K562 (cell line): ENCODE data around the gene CCDC97. TPM values are rescaled to one million over a fixed set of nuclear protein-coding genes. Genes with fewer than 3 reads are reported as not detected.
A peak's percentile ranks its signal among the peaks of the same experiment; 100 is the strongest.

Experiments used
- ATAC-seq: fragments of 200-7000 bp; cut with Tn5 transposase; 3 replicates; pipeline ENCODE4 v1.9.1; 2020; ENCODE audit warnings: moderate library complexity
- BruUV-seq: library from RNA; stranded (reverse); fragments of 400-500 nt; replicated peaks from 2 replicates; lab custom pipeline; 2021; lab: Mats Ljungman, UMichigan
- CTCF ChIA-PET: fragments of 300-600 bp; formaldehyde crosslinking; extraction: SDS; loops from one replicate; lab custom pipeline; 2021; ENCODE audit warnings: low intra/inter-chr PET ratio; lab: Yijun Ruan, JAX
- POLR2A ChIA-PET: fragments of 300-600, 350-650 bp; sonication (Branson Sonifier 250); formaldehyde crosslinking; extraction: SDS; loops from one replicate; lab custom pipeline; 2021; ENCODE audit warnings: antibody characterized with exemption, inconsistent platforms; lab: Yijun Ruan, JAX
- DNase-seq, 4 experiments: peaks; one replicate each; pipeline versions ENCODE4 v3.0.0 to v3.0.0-alpha.2; 2011 to 2018; ENCODE audit warnings: low spot score in 3 of 4, mixed read lengths in 3 of 4; ENCODE audit errors: extremely low read depth in 1 of 4
- FAIRE-seq: peaks from 2 replicates; lab custom pipeline; 2011; peaks lifted over from hg19 to GRCh38; lab: Jason Lieb, UNC
- H2AFZ ChIP-seq: 2 replicates; pipeline ENCODE4 v1.6.0; 2011; ENCODE audit warnings: low read depth, low read length, control low read depth, inconsistent platforms
- H3K27ac ChIP-seq: fragments of 200-600 bp; 3 replicates; pipeline ENCODE4 v1.8.0; 2011; ENCODE audit warnings: low read depth, mild to moderate bottlenecking, control low read depth, inconsistent platforms, low read length, moderate library complexity, mixed read lengths; ENCODE audit errors: extremely low read depth
- H3K27me3 ChIP-seq, 2 experiments: fragments of 300-600 bp in 1 of 2; 2 replicates in 1 of 2; 3 replicates in 1 of 2; pipeline versions ENCODE4 v1.6.0 to v1.8.0; 2011; ENCODE audit warnings: inconsistent platforms in 2 of 2, low read length in 2 of 2, mild to moderate bottlenecking in 1 of 2, mixed read lengths in 1 of 2, moderate library complexity in 1 of 2; ENCODE audit not compliant: control insufficient read depth in 2 of 2, insufficient read depth in 2 of 2
- H3K36me3 ChIP-seq: fragments of 300-600 bp; 3 replicates; pipeline ENCODE4 v1.8.0; 2011; ENCODE audit warnings: mild to moderate bottlenecking, low read length, inconsistent platforms; ENCODE audit not compliant: control insufficient read depth, insufficient read depth
- H3K4me1 ChIP-seq, 2 experiments: fragments of 200-600 bp in 1 of 2; replicated peaks in 1 of 2; 2 replicates in 1 of 2; 3 replicates in 1 of 2; pipeline versions ENCODE4 v1.5.1 to v1.8.0; 2011; ENCODE audit warnings: inconsistent platforms in 2 of 2, low read length in 2 of 2, mild to moderate bottlenecking in 1 of 2, mixed read lengths in 1 of 2, moderate library complexity in 1 of 2; ENCODE audit not compliant: control insufficient read depth in 2 of 2, insufficient read depth in 2 of 2
- H3K4me2 ChIP-seq: 2 replicates; pipeline ENCODE4 v1.6.1; 2011; ENCODE audit warnings: low read length, control low read depth, inconsistent platforms, mixed read lengths; ENCODE audit not compliant: insufficient read depth
- H3K4me3 ChIP-seq: fragments of 200-600 bp; sonication (generic), shearing (Covaris generic); 2 replicates; pipeline ENCODE4 v1.5.1; 2016; ENCODE audit warnings: control low read depth, inconsistent platforms
- H3K79me2 ChIP-seq: fragments of 200-600 bp; 3 replicates; pipeline ENCODE4 v1.8.0; 2011; ENCODE audit warnings: low read length, inconsistent platforms; ENCODE audit not compliant: control insufficient read depth, insufficient read depth
- H3K9ac ChIP-seq, 2 experiments: 2 replicates each; pipeline versions ENCODE4 v1.6.0 to v1.6.1; 2011; ENCODE audit warnings: low read depth in 2 of 2, low read length in 2 of 2, control low read depth in 1 of 2, inconsistent platforms in 1 of 2, mild to moderate bottlenecking in 1 of 2, mixed read lengths in 1 of 2; ENCODE audit not compliant: insufficient read depth in 1 of 2
- H3K9me1 ChIP-seq: one replicate; pipeline ENCODE4 v1.6.0; 2011; ENCODE audit warnings: inconsistent platforms, mild to moderate bottlenecking, low read length, moderate library complexity; ENCODE audit not compliant: control insufficient read depth, insufficient read depth
- H3K9me3 ChIP-seq: replicated peaks from 2 replicates; pipeline ENCODE4 v1.5.1; 2011; ENCODE audit warnings: low read depth, low read length, inconsistent platforms; ENCODE audit not compliant: control insufficient read depth, insufficient read depth
- H4K20me1 ChIP-seq: replicated peaks from 2 replicates; pipeline ENCODE4 v1.6.1; 2011; ENCODE audit warnings: low read length, inconsistent platforms, mixed read lengths; ENCODE audit not compliant: control insufficient read depth, insufficient read depth
- ARID1B ChIP-seq: fragments of 450-650 bp; IDR thresholded peaks from 2 replicates; pipeline ENCODE4 v1.6.1; 2016; ENCODE audit warnings: antibody characterized with exemption, mild to moderate bottlenecking, inconsistent platforms
- ATF7 ChIP-seq: fragments of 450-650 bp; IDR thresholded peaks from 2 replicates; pipeline ENCODE4 v1.7.1; 2014; ENCODE audit warnings: mild to moderate bottlenecking, moderate library complexity
- BHLHE40 ChIP-seq: IDR thresholded peaks from 2 replicates; pipeline ENCODE4 v1.6.1; 2011; ENCODE audit warnings: low read length, improper control_type of control experiment
- E2F3 ChIP-seq: fragments of 250-450 bp; sonication (Bioruptor Pico); IDR thresholded peaks from 2 replicates; pipeline ENCODE4 v1.4.0; 2020; ENCODE audit warnings: mild to moderate bottlenecking
- ELF4 ChIP-seq: fragments of 450-650 bp; formaldehyde crosslinking; IDR thresholded peaks from 2 replicates; pipeline ENCODE4 v1.4.0; 2022; ENCODE audit warnings: missing genetic modification characterization
- GATAD2B ChIP-seq: fragments of 450-650 bp; IDR thresholded peaks from 2 replicates; pipeline ENCODE4 v1.6.1; 2017; ENCODE audit warnings: mild to moderate bottlenecking, borderline replicate concordance
- KAT7 ChIP-seq: sonication (generic); formaldehyde crosslinking; IDR thresholded peaks from 2 replicates; pipeline ENCODE4 v1.8.0; 2022; ENCODE audit warnings: missing genetic modification reagents, mild to moderate bottlenecking, borderline replicate concordance
- LEF1 ChIP-seq: fragments of 450-650 bp; IDR thresholded peaks from 2 replicates; pipeline ENCODE4 v1.6.1; 2016; ENCODE audit warnings: mild to moderate bottlenecking
- MAFF ChIP-seq: IDR thresholded peaks from 2 replicates; pipeline ENCODE4 v1.6.1; 2012; ENCODE audit warnings: low read length, improper control_type of control experiment
- NCOA4 ChIP-seq: fragments of 450-650 bp; IDR thresholded peaks from 2 replicates; pipeline ENCODE4 v1.6.1; 2018; ENCODE audit warnings: mild to moderate bottlenecking; ENCODE audit not compliant: partially characterized antibody
- PHF8 ChIP-seq: fragments of 200-600 bp; sonication (generic); IDR thresholded peaks from 2 replicates; pipeline ENCODE4 v1.6.1; 2012; ENCODE audit warnings: mixed run types, mild to moderate bottlenecking, inconsistent platforms, low read length, moderate library complexity, borderline replicate concordance
- RFX1 ChIP-seq: fragments of 450-650 bp; IDR thresholded peaks from 2 replicates; pipeline ENCODE4 v1.6.1; 2016; ENCODE audit warnings: mild to moderate bottlenecking, moderate library complexity
- RHOXF2B ChIP-seq: fragments of 250-450 bp; sonication (Bioruptor Pico); conservative IDR thresholded peaks from 2 replicates; pipeline ENCODE4 v1.5.1; 2021
- SLC30A9 ChIP-seq: fragments of 250-450 bp; sonication (Bioruptor Pico); IDR thresholded peaks from 2 replicates; pipeline ENCODE4 v1.8.0; 2022; ENCODE audit warnings: mild to moderate bottlenecking, moderate library complexity
- SP1 ChIP-seq: sonication (generic); formaldehyde crosslinking; IDR thresholded peaks from 2 replicates; pipeline ENCODE4 v1.8.1; 2022; ENCODE audit warnings: mild to moderate bottlenecking, missing genetic modification reagents
- SUPT5H ChIP-seq: fragments of 450-650 bp; IDR thresholded peaks from 2 replicates; pipeline ENCODE4 v1.6.1; 2016
- ZBTB17 ChIP-seq: fragments of 450-650 bp; formaldehyde crosslinking; IDR thresholded peaks from 2 replicates; pipeline ENCODE4 v1.4.0; 2020; ENCODE audit warnings: mild to moderate bottlenecking
- ZNF146 ChIP-seq: IDR thresholded peaks from one replicate; pipeline ENCODE4 v1.6.1; 2018; ENCODE audit warnings: missing compliant biosample characterization; ENCODE audit not compliant: unreplicated experiment
- WGBS: fragments of 100-300 bp; shearing (Covaris generic); methylation state at CpG from one replicate; pipeline ENCODE4 v1.1.6; 2016; ENCODE audit warnings: low coverage, mixed read lengths; ENCODE audit not compliant: insufficient coverage; ENCODE audit errors: missing lambda C conversion rate; 5-methylcytosine and 5-hydroxymethylcytosine counted together
- in situ Hi-C: fragments of 300-500 bp; cut with MboI; formaldehyde crosslinking; loops from 4 replicates; pipeline ENCODE4 v1.15.0; 2018; ENCODE audit warnings: inconsistent platforms, mixed read lengths
- intact Hi-C: fragments of 100-400 bp; cut with micrococcal nuclease; formaldehyde crosslinking; loops from 2 replicates; pipeline ENCODE4 v1.14.2; 2022
- polyA plus RNA-seq, 8 experiments: library from polyadenylated mRNA; depleted of rRNA in 4 of 8; stranded (reverse) in 5 of 8; unstranded in 3 of 8; fragments of >200 nt; fragmentation: Nextera tagmentation in 2 of 8; fragmentation: Illumina TruSeq in 1 of 8; extraction: Ambion mirVana in 2 of 8; extraction: Trizol in 1 of 8; gene quantifications; 2 replicates each; pipeline versions ENCODE4 v1.2.1 to v1.2.3, GENCODE V29; 2011 to 2014; ENCODE audit warnings: inconsistent platforms in 1 of 8, missing spikeins in 1 of 8
- total RNA-seq, 7 experiments: library from RNA; depleted of rRNA in 6 of 7; stranded (reverse); fragments of >200 nt in 6 of 7; fragmentation: Illumina TruSeq in 2 of 7; extraction: Trizol in 2 of 7; gene quantifications; 2 replicates each; pipeline versions ENCODE4 v1.2.1 to v1.2.3, GENCODE V29; 2011 to 2021; ENCODE audit warnings: low replicate concordance in 1 of 7
- TF ChIP-seq, protein P1 (sequence below): fragments of 450-650 bp; formaldehyde crosslinking; IDR thresholded peaks from 2 replicates; pipeline ENCODE4 v1.4.0; 2020; ENCODE audit warnings: mild to moderate bottlenecking, moderate library complexity
- TF ChIP-seq, protein P2 (sequence below): sonication (generic); formaldehyde crosslinking; IDR thresholded peaks from 2 replicates; pipeline ENCODE4 v1.5.0; 2020; ENCODE audit warnings: missing genetic modification reagents
- TF ChIP-seq, protein P3 (sequence below): fragments of 450-650 bp; IDR thresholded peaks from 2 replicates; pipeline ENCODE4 v1.7.1; 2018; ENCODE audit warnings: mild to moderate bottlenecking, low read depth; ENCODE audit not compliant: partially characterized antibody

Gene CCDC97
- total and polyA plus RNA-seq, 9 of the 15 experiments (the other 6 are each of a cell fraction or from before 2014, with no cell fraction given) = 0.60 to 16.5 (median 7.0) TPM

DNA sequence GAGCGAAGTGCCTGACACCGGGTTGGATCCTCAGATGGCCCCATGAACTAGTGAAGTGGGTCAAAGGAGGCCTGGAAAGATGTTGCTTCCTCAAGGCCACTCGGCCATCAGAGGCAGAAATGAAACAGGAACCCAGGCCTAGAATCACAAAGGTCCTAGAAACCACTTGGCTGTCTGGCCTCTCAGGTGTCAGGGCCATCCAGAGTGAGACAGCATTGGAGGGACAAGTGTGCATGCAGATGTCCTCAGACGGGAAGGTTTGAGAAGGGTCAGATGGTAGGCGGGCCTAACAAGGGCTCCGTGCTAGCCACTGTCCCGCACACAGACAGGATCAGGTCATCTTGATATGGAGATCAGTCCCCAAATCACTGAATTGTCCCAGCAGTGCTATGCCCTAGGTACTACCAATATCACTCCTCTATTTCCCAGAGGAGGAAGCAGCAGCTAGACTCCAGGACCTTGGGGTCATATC lies 14.3 kb downstream of the CCDC97 start:
- Histone ChIP-seq H2AFZ (no peak overlapping the region), H3K9me3 (no peaks in the 10 kb centered on the region), H3K27ac (peak overlapping the region; percentile 95), H3K4me1 (peaks cover 65 to 75% of the 10 kb centered on the region in 2 experiments), H3K36me3 (peaks cover 80% of the 10 kb centered on the region), H3K79me2 (peaks cover 50% of the 10 kb centered on the region), H3K4me2 (peak overlapping the region; percentile 74), H3K9me1 (peaks cover 9% of the 10 kb centered on the region), H3K9ac (peak overlapping the region; percentile 73 to 92), H3K4me3 (no peak overlapping the region), H4K20me1 (peaks cover 7% of the 10 kb centered on the region; the same call in 1 of the 2 replicates), H3K27me3 (no peaks in the 10 kb centered on the region)
- POLR2A ChIA-PET = interaction anchor here (0.6 to 1.3 kb wide), 5 partner anchors 14 to 429 kb away, joined by 3 to 6 read pairs (median 4); partner anchors contain the start of gene CCDC97
- 32% methylated on average over 7 of the region's 7 CpGs for WGBS
- in situ Hi-C loops = loop anchor here (25.0 kb wide), 1 partner anchor 238 kb away; no protein-coding TSS in a partner anchor
- ATAC-seq (peak; percentile 10), FAIRE-seq (peak; percentile 91), DNase-seq (peak in 1 of 4 experiments; percentile 59)
- CTCF ChIA-PET = no interaction called here
- intact Hi-C loops = loop anchor here (5.0 to 10.0 kb wide), 2 partner anchors 113 to 241 kb away; partner anchors contain the start of gene DMAC2
- TSS peak; percentile 43 for BruUV-seq
- no peak for TF ChIP-seq KAT7 (CRISPR knock-in tag)
- TF ChIP-seq ZBTB17 = 0 out of 2 replicates have a peak, but pooled peaks have one; percentile 5
- TF ChIP-seq ELF4 (CRISPR knock-in tag) = 0 out of 2 replicates have a peak, but pooled peaks have one; percentile 21
- TF ChIP-seq ARID1B = no peak
- no peak for TF ChIP-seq MAFF
- TF ChIP-seq BHLHE40 = no peak
- no peak for TF ChIP-seq ZNF146 (CRISPR knock-in tag)
- no peak for TF ChIP-seq ATF7
- TF ChIP-seq, protein P1, sequence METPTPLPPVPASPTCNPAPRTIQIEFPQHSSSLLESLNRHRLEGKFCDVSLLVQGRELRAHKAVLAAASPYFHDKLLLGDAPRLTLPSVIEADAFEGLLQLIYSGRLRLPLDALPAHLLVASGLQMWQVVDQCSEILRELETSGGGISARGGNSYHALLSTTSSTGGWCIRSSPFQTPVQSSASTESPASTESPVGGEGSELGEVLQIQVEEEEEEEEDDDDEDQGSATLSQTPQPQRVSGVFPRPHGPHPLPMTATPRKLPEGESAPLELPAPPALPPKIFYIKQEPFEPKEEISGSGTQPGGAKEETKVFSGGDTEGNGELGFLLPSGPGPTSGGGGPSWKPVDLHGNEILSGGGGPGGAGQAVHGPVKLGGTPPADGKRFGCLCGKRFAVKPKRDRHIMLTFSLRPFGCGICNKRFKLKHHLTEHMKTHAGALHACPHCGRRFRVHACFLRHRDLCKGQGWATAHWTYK (CRISPR knock-in tag) = no peak
- no peak for TF ChIP-seq E2F3 (CRISPR knock-in tag)
- no peak for TF ChIP-seq NCOA4
- no peak for TF ChIP-seq RFX1
- TF ChIP-seq PHF8 = no peak
- TF ChIP-seq, protein P2, sequence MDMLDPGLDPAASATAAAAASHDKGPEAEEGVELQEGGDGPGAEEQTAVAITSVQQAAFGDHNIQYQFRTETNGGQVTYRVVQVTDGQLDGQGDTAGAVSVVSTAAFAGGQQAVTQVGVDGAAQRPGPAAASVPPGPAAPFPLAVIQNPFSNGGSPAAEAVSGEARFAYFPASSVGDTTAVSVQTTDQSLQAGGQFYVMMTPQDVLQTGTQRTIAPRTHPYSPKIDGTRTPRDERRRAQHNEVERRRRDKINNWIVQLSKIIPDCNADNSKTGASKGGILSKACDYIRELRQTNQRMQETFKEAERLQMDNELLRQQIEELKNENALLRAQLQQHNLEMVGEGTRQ (CRISPR knock-in tag) = no peak
- no peak for TF ChIP-seq SLC30A9 (CRISPR knock-in tag)
- TF ChIP-seq LEF1 = no peak
- TF ChIP-seq SP1 = no peak
- TF ChIP-seq RHOXF2B = no peak
- TF ChIP-seq GATAD2B = no peak
- TF ChIP-seq, protein P3, sequence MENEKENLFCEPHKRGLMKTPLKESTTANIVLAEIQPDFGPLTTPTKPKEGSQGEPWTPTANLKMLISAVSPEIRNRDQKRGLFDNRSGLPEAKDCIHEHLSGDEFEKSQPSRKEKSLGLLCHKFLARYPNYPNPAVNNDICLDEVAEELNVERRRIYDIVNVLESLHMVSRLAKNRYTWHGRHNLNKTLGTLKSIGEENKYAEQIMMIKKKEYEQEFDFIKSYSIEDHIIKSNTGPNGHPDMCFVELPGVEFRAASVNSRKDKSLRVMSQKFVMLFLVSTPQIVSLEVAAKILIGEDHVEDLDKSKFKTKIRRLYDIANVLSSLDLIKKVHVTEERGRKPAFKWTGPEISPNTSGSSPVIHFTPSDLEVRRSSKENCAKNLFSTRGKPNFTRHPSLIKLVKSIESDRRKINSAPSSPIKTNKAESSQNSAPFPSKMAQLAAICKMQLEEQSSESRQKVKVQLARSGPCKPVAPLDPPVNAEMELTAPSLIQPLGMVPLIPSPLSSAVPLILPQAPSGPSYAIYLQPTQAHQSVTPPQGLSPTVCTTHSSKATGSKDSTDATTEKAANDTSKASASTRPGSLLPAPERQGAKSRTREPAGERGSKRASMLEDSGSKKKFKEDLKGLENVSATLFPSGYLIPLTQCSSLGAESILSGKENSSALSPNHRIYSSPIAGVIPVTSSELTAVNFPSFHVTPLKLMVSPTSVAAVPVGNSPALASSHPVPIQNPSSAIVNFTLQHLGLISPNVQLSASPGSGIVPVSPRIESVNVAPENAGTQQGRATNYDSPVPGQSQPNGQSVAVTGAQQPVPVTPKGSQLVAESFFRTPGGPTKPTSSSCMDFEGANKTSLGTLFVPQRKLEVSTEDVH = no peak
- TF ChIP-seq SUPT5H = no peak
